Measurements from ENCODE around the gene RPS6KA2.

The RPS6KA2 gene

DNA sequence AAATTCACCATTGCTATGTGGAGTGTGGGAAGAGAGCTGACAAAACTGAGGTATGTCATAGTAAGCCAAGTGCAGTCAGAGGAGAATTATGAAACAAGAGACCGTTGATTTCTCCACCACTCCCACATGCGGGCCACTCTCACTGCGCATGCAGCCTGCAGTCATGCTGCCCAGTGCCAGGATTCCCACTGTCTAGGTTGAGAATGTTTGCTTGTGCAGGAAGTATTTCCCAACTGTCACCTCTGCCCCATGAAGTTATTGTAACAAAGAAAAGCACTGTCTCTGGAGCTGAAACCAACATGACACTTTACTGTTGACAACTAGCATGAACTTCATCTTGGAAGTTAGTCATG is 266.0 kb downstream of the RPS6KA2 start:
- DNase-seq (ENCODE audit: low read depth, low spot score) = no peak
- POLR2A ChIA-PET = no interaction called here
- CTCF ChIA-PET = interaction anchor here (1.3 to 2.0 kb wide), 2 partner anchors 39 to 85 kb away, joined by 4 to 7 read pairs; no protein-coding TSS in a partner anchor
- H3K4me3 ChIP-seq (ENCODE audit: low read depth, low read length) = no peak overlapping the region
- TF ChIP-seq, protein P1, sequence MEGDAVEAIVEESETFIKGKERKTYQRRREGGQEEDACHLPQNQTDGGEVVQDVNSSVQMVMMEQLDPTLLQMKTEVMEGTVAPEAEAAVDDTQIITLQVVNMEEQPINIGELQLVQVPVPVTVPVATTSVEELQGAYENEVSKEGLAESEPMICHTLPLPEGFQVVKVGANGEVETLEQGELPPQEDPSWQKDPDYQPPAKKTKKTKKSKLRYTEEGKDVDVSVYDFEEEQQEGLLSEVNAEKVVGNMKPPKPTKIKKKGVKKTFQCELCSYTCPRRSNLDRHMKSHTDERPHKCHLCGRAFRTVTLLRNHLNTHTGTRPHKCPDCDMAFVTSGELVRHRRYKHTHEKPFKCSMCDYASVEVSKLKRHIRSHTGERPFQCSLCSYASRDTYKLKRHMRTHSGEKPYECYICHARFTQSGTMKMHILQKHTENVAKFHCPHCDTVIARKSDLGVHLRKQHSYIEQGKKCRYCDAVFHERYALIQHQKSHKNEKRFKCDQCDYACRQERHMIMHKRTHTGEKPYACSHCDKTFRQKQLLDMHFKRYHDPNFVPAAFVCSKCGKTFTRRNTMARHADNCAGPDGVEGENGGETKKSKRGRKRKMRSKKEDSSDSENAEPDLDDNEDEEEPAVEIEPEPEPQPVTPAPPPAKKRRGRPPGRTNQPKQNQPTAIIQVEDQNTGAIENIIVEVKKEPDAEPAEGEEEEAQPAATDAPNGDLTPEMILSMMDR (IDR thresholded peaks at IDR 0.05; ENCODE audit: insufficient read depth, low read length, missing control alignments) = no peak

DNA sequence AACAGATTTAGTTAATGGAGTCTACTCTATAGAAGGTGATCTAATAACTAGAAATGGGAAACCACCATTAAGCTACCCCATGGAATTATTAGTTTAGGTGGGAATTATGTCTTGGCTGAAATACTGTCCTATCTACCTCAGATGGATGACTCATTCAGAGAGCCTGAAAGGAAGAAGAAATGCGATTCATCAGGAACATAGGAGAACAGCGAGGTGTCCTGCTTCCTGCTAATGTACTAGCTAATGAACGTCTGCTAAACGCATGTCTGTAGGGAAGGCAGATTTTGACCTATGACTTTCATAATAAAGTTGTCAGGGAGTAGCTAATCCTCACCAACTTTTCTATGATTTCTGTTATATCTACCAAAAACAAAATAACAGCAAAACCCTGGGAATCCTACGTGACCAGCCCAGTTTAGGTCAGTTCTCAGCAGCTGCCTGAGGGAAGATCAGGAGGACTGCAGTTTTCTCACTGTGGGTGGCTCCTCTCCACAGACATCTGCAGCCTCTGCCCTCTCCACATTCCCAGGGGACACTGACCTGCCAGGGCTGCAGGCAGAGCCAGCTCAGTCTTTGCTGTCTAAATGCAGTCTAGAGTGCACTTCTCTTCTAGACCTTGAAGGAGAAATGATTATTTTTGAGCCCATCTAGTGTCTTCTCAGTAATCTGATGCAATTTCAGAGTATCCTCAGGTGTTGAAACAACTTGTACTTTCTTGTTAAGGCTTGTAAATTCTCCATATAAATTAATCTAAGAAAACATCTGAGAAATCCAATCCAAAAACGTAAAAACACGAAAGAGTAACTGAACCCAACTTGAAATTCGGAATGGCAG is 266.6 kb downstream of the RPS6KA2 start:
- ChIA-PET CTCF (interaction anchor here (0.7 to 2.0 kb wide), 4 partner anchors 21 to 409 kb away, joined by 3 to 7 read pairs (median 4); no protein-coding TSS in a partner anchor), POLR2A (no interaction called here)
- no peak for DNase-seq (ENCODE audit: low read depth, low spot score)
- H3K4me3 ChIP-seq (ENCODE audit: low read depth, low read length) = no peak overlapping the region
- TF ChIP-seq, protein P1 (IDR thresholded peaks at IDR 0.05; ENCODE audit: insufficient read depth, low read length, missing control alignments) = no peak

Measured in AG04449 (cell line).